Activated CD8-positive, alpha-beta T cell treated with anti-CD3 and anti-CD28 coated beads for 36 hours (primary cell): Measurements from ENCODE around the gene CPEB4. TPM values are rescaled to one million over a fixed set of nuclear protein-coding genes. Genes with fewer than 3 reads are reported as not detected.

Source experiments
- ATAC-seq: fragments of 200-7000 bp; cut with Tn5 transposase; one replicate; pipeline ENCODE4 v1.10.0; 2021; ENCODE audit warnings: mild to moderate bottlenecking, moderate library complexity
- CTCF ChIA-PET: fragments of 350-600 bp; sonication (Branson Sonifier 250); formaldehyde crosslinking; loops from one replicate; lab custom pipeline; 2021; ENCODE audit warnings: antibody characterized with exemption; lab: Charles Lee
- POLR2A ChIA-PET: fragments of 350-600 bp; sonication (Branson Sonifier 250); formaldehyde crosslinking; loops from one replicate; lab custom pipeline; 2021; ENCODE audit warnings: antibody characterized with exemption; lab: Charles Lee
- DNase-seq: peaks from one replicate; pipeline ENCODE4 v3.0.0-alpha.2; 2020
- H3K27ac Mint-ChIP-seq: one replicate; pipeline ENCODE4 v1.8.0; 2021; ENCODE audit warnings: mild to moderate bottlenecking, mixed read lengths
- H3K27me3 Mint-ChIP-seq: one replicate; pipeline ENCODE4 v1.8.0; 2021; ENCODE audit warnings: mixed read lengths
- H3K36me3 Mint-ChIP-seq: one replicate; pipeline ENCODE4 v1.8.0; 2021; ENCODE audit warnings: low read depth, mixed read lengths
- H3K4me1 Mint-ChIP-seq: one replicate; pipeline ENCODE4 v1.8.0; 2021; ENCODE audit warnings: low read depth, mixed read lengths
- H3K4me3 Mint-ChIP-seq: one replicate; pipeline ENCODE4 v1.8.0; 2021; ENCODE audit warnings: mild to moderate bottlenecking, moderate library complexity, mixed read lengths
- H3K9me3 Mint-ChIP-seq: one replicate; pipeline ENCODE4 v1.8.0; 2021; ENCODE audit warnings: mixed read lengths
- CTCF ChIP-seq: fragments of 200-600 bp; IDR thresholded peaks from one replicate; pipeline ENCODE4 v1.8.0; 2022; ENCODE audit warnings: antibody characterized with exemption, mild to moderate bottlenecking
- intact Hi-C: fragments of 100-400 bp; cut with micrococcal nuclease; formaldehyde crosslinking; loops from one replicate; pipeline ENCODE4 v1.10.0; 2022
- total RNA-seq, 2 experiments: library from RNA; stranded (reverse); gene quantifications; one replicate each; pipeline ENCODE4 v1.2.3, GENCODE V29; 2021

Gene CPEB4
- total RNA-seq, 2 experiments from 2014 or later, result 8.8 to 9.0 TPM

- intact Hi-C loops, result no loop called here
- H3K27ac Mint-ChIP-seq, result no peak overlapping the region
- DNase-seq, result no peak
Observed at GRCh38 chr5:173855162-173855994, 32.8 kb upstream of the CPEB4 start.

DNA sequence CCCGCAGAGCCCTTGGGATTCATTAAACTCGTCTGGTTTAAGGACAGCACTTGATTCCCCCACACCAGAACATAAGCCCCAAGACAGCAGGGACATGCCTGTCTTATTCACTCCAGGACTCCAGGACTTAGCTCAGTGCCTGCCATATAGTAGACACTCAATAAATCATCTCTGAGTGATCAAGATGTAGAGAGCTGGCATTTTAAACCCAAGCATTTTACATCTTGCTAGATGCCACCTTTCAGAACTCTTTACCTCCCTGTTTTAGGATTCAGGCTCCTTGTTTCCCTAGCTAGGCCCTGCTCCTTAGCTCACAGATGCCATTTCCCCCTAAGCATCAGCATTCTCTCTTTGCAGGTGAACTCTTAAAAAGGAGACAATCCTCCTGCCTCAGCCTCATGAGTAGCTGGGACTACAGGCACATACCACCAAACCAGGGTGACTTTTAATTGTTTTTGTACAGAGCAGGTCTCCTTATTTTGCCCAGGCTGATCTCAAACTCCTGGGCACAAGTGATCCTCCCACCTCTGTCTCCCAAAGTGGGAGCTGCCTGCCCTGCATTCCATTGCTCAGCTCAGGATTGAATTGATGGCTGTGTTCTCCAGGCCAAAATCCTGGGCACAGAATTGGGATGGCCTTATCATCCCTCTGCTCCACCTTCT, 32.0 kb upstream of the CPEB4 start:
- no peaks in the 10 kb centered on the region for H3K36me3 Mint-ChIP-seq
- DNase-seq (no peak), ATAC-seq (no peak)
- no peaks in the 10 kb centered on the region for H3K4me1 Mint-ChIP-seq
- no peak for TF ChIP-seq CTCF
- H3K4me3 Mint-ChIP-seq, result no peak overlapping the region
- ChIA-PET POLR2A (no interaction called here), CTCF (no interaction called here)
- H3K27me3 Mint-ChIP-seq, result peaks cover 4% of the 10 kb centered on the region
- intact Hi-C loops, result no loop called here
- no peaks in the 10 kb centered on the region for H3K9me3 Mint-ChIP-seq
- no peak overlapping the region for H3K27ac Mint-ChIP-seq

More at GRCh38 chr5:173855162-173855994, 32.8 kb upstream of the CPEB4 start:
- peaks cover 6% of the 10 kb centered on the region for H3K27me3 Mint-ChIP-seq
- no peak for TF ChIP-seq CTCF
- ChIA-PET CTCF (no interaction called here), POLR2A (no interaction called here)
- ATAC-seq, result no peak
- no peaks in the 10 kb centered on the region for H3K36me3 Mint-ChIP-seq
- H3K4me1 Mint-ChIP-seq, result no peaks in the 10 kb centered on the region
- H3K4me3 Mint-ChIP-seq, result no peak overlapping the region
- H3K9me3 Mint-ChIP-seq, result no peaks in the 10 kb centered on the region

- H3K4me1 Mint-ChIP-seq, result no peaks in the 10 kb centered on the region
- POLR2A ChIA-PET, result no interaction called here
- no peaks in the 10 kb centered on the region for H3K36me3 Mint-ChIP-seq
- peaks cover 2% of the 10 kb centered on the region for H3K27me3 Mint-ChIP-seq
- H3K9me3 Mint-ChIP-seq, result no peaks in the 10 kb centered on the region
- TF ChIP-seq CTCF, result no peak
- DNase-seq (no peak), ATAC-seq (no peak)
- intact Hi-C loops, result no loop called here
- H3K27ac Mint-ChIP-seq, result no peak overlapping the region
- CTCF ChIA-PET, result interaction anchor here (2.0 kb wide), 1 partner anchor 13 kb away, joined by 6 read pairs; no protein-coding TSS in a partner anchor
- no peak overlapping the region for H3K4me3 Mint-ChIP-seq
Observed at GRCh38 chr5:173857234-173857633, 30.9 kb upstream of the CPEB4 start.

DNA sequence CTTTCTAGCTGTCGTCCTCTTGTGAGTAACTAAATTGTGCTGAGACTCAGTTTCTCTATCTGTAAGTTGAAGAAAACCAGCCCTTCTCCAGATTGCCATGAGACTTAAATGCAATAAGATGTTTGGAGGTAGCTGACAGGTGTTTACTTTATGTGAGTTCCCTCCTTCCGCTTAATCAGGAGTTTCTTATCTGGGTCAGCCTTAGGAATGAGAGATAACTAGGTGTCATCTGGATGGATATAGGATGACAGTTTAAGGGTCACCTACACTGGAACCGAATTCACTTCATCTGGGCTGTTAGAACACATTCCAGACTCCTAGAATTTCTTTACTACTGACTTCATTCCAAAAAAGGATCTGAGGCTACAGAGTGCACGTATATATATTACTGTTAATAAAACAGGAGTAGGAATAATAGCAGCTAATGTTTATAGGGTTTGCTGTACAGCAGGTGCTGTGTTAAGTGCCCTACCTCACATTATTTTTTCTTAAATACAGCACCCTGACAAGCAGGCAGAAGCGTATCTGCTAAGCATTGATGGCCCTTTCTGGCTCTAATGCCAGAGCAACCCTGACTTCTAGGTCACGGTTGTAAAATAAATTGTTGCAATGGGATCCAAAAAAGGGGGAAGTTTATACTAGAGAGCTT, 30.0 kb upstream of the CPEB4 start:
- intact Hi-C loops, result no loop called here
- ATAC-seq (no peak), DNase-seq (no peak)
- no peaks in the 10 kb centered on the region for H3K27me3 Mint-ChIP-seq
- H3K27ac Mint-ChIP-seq, result no peak overlapping the region
- no peaks in the 10 kb centered on the region for H3K9me3 Mint-ChIP-seq
- ChIA-PET POLR2A (no interaction called here), CTCF (interaction anchor here (0.9 to 2.0 kb wide), 2 partner anchors 12 to 71 kb away, joined by 3 to 6 read pairs; no protein-coding TSS in a partner anchor)
- TF ChIP-seq CTCF, result no peak
- H3K4me3 Mint-ChIP-seq, result no peak overlapping the region
- H3K36me3 Mint-ChIP-seq, result no peaks in the 10 kb centered on the region
- H3K4me1 Mint-ChIP-seq, result no peaks in the 10 kb centered on the region
